Ovary (tissue), 9 donors: Measurements from ENCODE around the gene EMSY. TPM values are rescaled to one million over a fixed set of nuclear protein-coding genes. Genes with fewer than 3 reads are reported as not detected.

Experiments used
- DNase-seq, 5 donors: peaks; one replicate each; pipeline ENCODE4 v3.0.0-alpha.2; 2019 to 2020
- H3K27ac ChIP-seq, 2 donors: fragments of 200-600 bp; one replicate each; pipeline versions ENCODE4 v1.5.1 to v1.8.0; 2019 to 2022
- H3K27me3 ChIP-seq: fragments of 200-600 bp; one replicate; pipeline ENCODE4 v1.8.0; 2022
- H3K36me3 ChIP-seq: fragments of 200-600 bp; sonication (generic); one replicate; pipeline ENCODE4 v1.5.1; 2019
- H3K4me1 ChIP-seq: one replicate; pipeline ENCODE4 v1.8.1; 2013; ENCODE audit warnings: mild to moderate bottlenecking, moderate library complexity; ENCODE audit not compliant: insufficient read depth
- H3K4me3 ChIP-seq: fragments of 200-600 bp; sonication (generic); one replicate; pipeline ENCODE4 v1.5.1; 2017
- H3K9me3 ChIP-seq, 2 donors: fragments of 200-600 bp in 1 of 2; sonication (generic) in 1 of 2; one replicate each; pipeline versions ENCODE4 v1.5.1 to v1.8.1; 2013 to 2019; ENCODE audit warnings: mild to moderate bottlenecking in 1 of 2, moderate library complexity in 1 of 2
- EP300 ChIP-seq: sonication (generic); formaldehyde crosslinking; IDR thresholded peaks from one replicate; pipeline ENCODE4 v1.6.1; 2017; ENCODE audit warnings: antibody characterized with exemption
- POLR2A ChIP-seq: fragments of 450-650 bp; IDR thresholded peaks from one replicate; pipeline ENCODE4 v1.6.1; 2017; ENCODE audit warnings: antibody characterized with exemption, mild to moderate bottlenecking, moderate library complexity
- WGBS, 3 donors: extraction: QIAGEN DNeasy Blood & Tissue Kit in 1 of 3; methylation state at CpG; one replicate each; pipeline versions ENCODE4 v1.1.5 to v1.1.7; 2013 to 2017; 5-methylcytosine and 5-hydroxymethylcytosine counted together
- intact Hi-C, 4 donors: fragments of 100-400 bp; cut with DNase I; formaldehyde crosslinking; loops; one replicate each; pipeline versions ENCODE4 v1.11.0 to v1.15.1; 2022 to 2023
- polyA plus RNA-seq, 2 donors: library from polyadenylated mRNA; stranded (reverse); fragments of 200-250 nt in 1 of 2; fragments of 350-450 nt in 1 of 2; fragmentation: Illumina TruSeq in 1 of 2; extraction: RNeasy Lipid Tissue Mini Kit (QIAGEN cat#74804) in 1 of 2; gene quantifications; one replicate each; pipeline ENCODE4 v1.2.3, GENCODE V29; 2013 to 2014
- total RNA-seq, 7 donors: library from RNA; depleted of rRNA in 2 of 7; stranded (reverse); fragments of >200 nt in 2 of 7; fragmentation: NEBNext Ultra II Directional in 3 of 7; extraction: Animal tissue kit (Norgen Biotek cat#: 25700) in 3 of 7; gene quantifications; one replicate each; pipeline versions ENCODE4 v1.1.0 to v1.2.4, GENCODE V29; 2016 to 2023
- TF ChIP-seq, protein P1 (sequence below), 3 donors: fragments of 450-650 bp in 2 of 3; fragments of 200-600 bp in 1 of 3; IDR thresholded peaks; one replicate each; pipeline versions ENCODE4 v1.5.1 to v1.8.0; 2016 to 2022; ENCODE audit warnings: antibody characterized with exemption in 3 of 3, mild to moderate bottlenecking in 1 of 3
- donor health status: DM: no; HTN: no; CAD: no; lungs with moderate emphysema.
- donor health status: DM: no; HTN: no; CAD: no.
- donor health status: Bipolar disorder and iron deficiency.
- donor health status: DM: yes; HTN: yes; CAD: no.
- donor health status: DM: no; HTN: no; CAD: no.
- donor health status: DM: yes; HTN: yes; CAD: no.

The EMSY gene
- total and polyA plus RNA-seq, 9 donors: 8.8 to 56.0 (median 28.7) TPM

DNA sequence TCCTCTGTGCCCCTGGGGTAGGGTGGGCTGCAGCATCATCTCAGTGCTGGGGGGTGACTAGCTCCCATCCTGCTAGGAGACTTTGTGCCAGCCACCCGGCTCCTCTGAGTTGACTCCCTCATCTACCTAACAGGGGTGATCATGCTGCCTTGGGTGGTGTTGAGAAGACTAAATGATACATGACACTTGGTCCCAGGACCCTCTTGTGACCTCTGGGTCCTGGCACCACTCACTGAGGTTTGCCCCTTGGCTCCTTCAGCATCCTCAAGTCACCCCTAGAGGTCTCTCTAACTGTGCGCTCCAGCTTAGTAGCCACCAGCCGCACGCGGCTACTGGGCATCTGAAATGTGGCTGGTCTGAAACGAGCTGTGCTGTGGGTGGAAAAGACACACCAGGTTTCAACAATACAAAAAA lies 153.6 kb downstream of the EMSY start:
- 39 to 52% (median 39%) methylated on average over 6 of the region's 6 CpGs for WGBS, 3 donors
- peak in 1 of 5 donors; percentile 33 for DNase-seq

DNA sequence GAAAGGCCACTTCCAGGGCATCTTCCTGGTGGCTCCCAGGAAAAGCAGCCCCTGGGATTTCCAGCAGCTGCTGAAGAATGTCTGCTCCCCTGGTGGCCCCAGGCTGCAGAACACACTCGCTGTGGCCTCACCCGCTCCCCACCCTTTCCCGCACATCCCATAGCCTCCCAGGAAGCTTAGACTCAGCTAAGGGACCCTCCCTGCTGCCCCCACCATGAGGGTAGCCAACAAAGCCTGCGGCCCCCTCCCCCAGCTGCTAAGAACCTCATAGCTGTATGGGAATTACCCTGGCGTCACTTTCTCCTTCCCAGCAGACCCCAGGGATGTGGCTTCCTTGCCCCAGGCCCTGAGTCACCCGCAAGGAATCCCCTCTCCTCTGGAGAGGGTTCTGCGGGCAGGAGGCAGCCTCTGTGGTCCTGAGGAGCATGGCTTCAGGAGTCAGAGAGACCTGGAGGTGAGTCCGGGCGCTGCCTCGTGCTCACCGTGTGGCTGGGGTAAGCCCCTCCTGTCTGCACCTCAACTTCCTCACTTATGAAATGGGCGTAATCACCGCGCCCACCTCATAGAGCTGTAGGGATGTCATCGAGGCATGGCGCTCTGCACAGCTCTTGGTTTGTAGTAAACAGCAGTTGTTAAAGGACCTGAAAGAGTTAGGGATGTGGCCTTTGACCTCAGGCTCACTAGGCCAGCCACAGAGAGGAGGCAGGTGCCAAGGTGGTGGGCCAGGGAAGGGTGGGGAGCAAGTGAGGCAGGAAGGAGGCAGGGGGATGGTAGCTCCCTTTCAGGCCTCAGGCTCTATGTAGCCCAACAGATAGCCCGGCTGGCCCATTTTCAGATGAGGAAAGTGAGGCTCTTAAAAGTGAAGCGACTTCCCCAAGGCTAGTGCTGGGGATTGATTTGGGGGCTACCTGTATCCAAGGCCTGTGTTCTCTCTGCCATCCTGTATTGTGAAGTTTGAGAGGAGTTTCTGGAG lies 154.5 kb downstream of the EMSY start:
- H3K4me3 ChIP-seq: no peak overlapping the region
- H3K36me3 ChIP-seq: no peaks in the 10 kb centered on the region
- H3K27ac ChIP-seq: no peak overlapping the region
- DNase-seq: peak in 2 of 5 donors; percentile 6 to 14
- H3K27me3 ChIP-seq: no peaks in the 10 kb centered on the region
- H3K4me1 ChIP-seq: peaks cover 19% of the 10 kb centered on the region
- 80 to 85% (median 84%) methylated on average over 18 of the region's 18 CpGs for WGBS, 3 donors
- no peaks in the 10 kb centered on the region for H3K9me3 ChIP-seq
- TF ChIP-seq EP300 (no peak), POLR2A (no peak)
- TF ChIP-seq, protein P1, sequence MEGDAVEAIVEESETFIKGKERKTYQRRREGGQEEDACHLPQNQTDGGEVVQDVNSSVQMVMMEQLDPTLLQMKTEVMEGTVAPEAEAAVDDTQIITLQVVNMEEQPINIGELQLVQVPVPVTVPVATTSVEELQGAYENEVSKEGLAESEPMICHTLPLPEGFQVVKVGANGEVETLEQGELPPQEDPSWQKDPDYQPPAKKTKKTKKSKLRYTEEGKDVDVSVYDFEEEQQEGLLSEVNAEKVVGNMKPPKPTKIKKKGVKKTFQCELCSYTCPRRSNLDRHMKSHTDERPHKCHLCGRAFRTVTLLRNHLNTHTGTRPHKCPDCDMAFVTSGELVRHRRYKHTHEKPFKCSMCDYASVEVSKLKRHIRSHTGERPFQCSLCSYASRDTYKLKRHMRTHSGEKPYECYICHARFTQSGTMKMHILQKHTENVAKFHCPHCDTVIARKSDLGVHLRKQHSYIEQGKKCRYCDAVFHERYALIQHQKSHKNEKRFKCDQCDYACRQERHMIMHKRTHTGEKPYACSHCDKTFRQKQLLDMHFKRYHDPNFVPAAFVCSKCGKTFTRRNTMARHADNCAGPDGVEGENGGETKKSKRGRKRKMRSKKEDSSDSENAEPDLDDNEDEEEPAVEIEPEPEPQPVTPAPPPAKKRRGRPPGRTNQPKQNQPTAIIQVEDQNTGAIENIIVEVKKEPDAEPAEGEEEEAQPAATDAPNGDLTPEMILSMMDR (IDR thresholded peaks at IDR 0.05): no peak
- intact Hi-C loops: loop anchor here in 3 of 4 donors (5.0 to 10.0 kb wide), 3 partner anchors 73 to 78 kb away; partner anchors contain the start of gene LRRC32 (in 2 of the 3)

More for the DNA sequence above, 153.6 kb downstream of the EMSY start:
- Histone ChIP-seq H3K27ac (no peak overlapping the region), H3K36me3 (no peaks in the 10 kb centered on the region), H3K9me3 (no peaks in the 10 kb centered on the region), H3K27me3 (no peaks in the 10 kb centered on the region), H3K4me3 (no peak overlapping the region), H3K4me1 (peaks cover 10% of the 10 kb centered on the region)
- intact Hi-C loops: loop anchor here in 3 of 4 donors (5.0 to 10.0 kb wide), 3 partner anchors 74 to 79 kb away; partner anchors contain the start of gene LRRC32 (in 2 of the 3)
- TF ChIP-seq POLR2A: no peak

DNA sequence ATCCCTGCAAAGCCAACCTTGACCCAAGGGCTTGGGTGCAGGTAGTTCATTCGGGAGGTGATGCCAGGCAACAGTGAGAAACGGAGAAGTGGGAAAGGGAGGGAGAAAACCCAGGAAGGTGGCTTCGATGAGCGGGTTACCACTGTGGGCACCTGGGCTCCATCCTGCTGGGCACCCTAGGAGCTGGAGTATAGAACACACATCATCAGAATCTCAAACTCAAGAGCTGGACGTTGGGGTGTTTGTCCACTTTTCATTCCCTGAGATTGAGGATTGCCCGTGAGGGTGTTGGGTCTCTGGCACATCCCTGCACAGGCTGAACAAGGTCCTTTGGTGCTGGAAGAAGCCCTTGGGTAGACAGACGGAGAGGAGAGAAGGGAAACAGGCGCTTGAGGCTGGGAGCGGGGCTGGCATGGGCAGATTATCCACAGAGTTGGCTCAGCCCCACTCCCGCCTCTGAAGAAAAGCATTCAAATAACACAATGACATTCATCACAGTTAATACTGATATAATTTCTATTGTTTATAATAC lies 155.4 kb downstream of the EMSY start:
- DNase-seq: peak in 1 of 5 donors; percentile 3
- 82 to 89% (median 89%) methylated on average over 10 of the region's 10 CpGs for WGBS, 3 donors

DNA sequence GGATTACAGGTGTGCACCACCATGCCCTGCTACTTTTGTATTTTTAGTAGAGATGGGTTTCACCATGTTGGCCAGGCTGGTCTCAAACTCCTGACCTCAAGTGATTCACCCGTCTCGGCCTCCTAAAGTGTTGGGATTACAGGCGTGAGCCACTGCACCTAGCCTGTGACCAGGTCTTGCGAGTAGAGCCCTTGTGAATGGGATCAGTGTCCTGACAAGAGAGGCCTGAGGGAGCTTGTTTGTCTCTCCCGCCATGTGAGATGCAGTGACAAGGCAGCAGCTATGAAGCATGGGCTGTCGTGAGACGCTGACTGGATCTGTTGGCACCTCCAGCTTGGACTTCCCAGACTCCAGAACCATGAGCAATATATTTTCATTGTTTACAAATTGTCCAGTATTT lies 156.5 kb downstream of the EMSY start:
- peaks cover 35% of the 10 kb centered on the region for H3K4me1 ChIP-seq
- 77 to 95% (median 89%) methylated on average over 7 of the region's 7 CpGs for WGBS, 3 donors
- DNase-seq: peak in 2 of 5 donors; percentile 11 to 15
- no peaks in the 10 kb centered on the region for H3K9me3 ChIP-seq
- H3K27ac ChIP-seq: peak overlapping the region in 1 of 2 donors; percentile 64
- H3K27me3 ChIP-seq: no peaks in the 10 kb centered on the region
- H3K4me3 ChIP-seq: no peak overlapping the region
- TF ChIP-seq EP300: no peak
- TF ChIP-seq, protein P1 (IDR thresholded peaks at IDR 0.05): no peak
- TF ChIP-seq POLR2A: no peak
- intact Hi-C loops: no loop called here
- no peaks in the 10 kb centered on the region for H3K36me3 ChIP-seq

More for the DNA sequence above, 155.4 kb downstream of the EMSY start:
- Histone ChIP-seq H3K4me3 (no peak overlapping the region), H3K27ac (no peak overlapping the region), H3K4me1 (peaks cover 27% of the 10 kb centered on the region), H3K36me3 (no peaks in the 10 kb centered on the region), H3K27me3 (no peaks in the 10 kb centered on the region), H3K9me3 (no peaks in the 10 kb centered on the region)
- intact Hi-C loops: no loop called here
- TF ChIP-seq EP300: no peak
- TF ChIP-seq, protein P1 (IDR thresholded peaks at IDR 0.05): no peak
- TF ChIP-seq POLR2A: no peak
